Measurements from ENCODE around the gene AIG1.

The AIG1 gene

DNA sequence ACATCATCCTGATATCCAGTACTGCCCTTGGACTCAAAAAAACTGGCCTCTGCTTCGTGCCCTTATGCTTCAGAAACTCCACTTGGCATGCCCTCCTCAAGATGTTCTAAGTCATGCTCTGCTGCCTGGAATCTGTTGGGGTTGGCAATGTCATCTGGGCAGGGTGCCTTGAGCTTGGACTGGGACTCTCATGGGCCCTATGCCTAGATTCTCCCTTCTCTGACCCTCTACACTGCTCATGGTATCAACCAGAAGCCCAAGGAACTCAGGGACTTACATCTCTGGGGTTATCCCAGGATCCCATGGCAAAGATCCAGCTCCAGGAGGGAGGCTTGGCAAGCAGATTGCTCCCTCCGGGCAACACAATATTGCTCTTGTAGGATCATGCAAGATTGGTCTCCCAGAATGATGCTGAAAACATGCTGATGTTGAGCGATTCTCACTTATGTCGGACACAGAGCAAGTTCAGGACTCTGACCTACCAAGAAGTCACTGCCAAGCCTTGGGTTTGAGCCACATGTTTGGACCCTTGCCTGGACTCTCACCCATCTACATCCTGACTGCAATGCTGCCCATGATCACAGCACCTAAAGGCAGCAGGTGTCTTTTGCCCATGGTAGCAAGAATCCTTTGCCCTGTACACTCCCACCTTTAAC, 301.0 kb downstream of the AIG1 start:
- Histone ChIP-seq H3K79me2 (ENCODE audit: insufficient read depth, low read length) (no peaks in the 10 kb centered on the region), H3K4me3 (ENCODE audit: low read depth, low read length, poor library complexity, severe bottlenecking) (no peak overlapping the region), H3K9ac (ENCODE audit: low read length) (no peak overlapping the region), H3K27ac (ENCODE audit: low read depth, low read length, poor library complexity, severe bottlenecking) (no peak overlapping the region), H3K4me2 (ENCODE audit: low read length) (no peak overlapping the region), H2AFZ (ENCODE audit: low read length) (no peak overlapping the region), H3K9me3 (ENCODE audit: low read length) (no peaks in the 10 kb centered on the region), H3K27me3 (ENCODE audit: insufficient read depth, low read length) (no peaks in the 10 kb centered on the region), H3F3A (ENCODE audit: insufficient read depth, low read length) (no peaks in the 10 kb centered on the region), H3K9me2 (ENCODE audit: low read depth, low read length) (no peaks in the 10 kb centered on the region), H3K4me1 (ENCODE audit: insufficient read depth, low read length, severe bottlenecking) (no peaks in the 10 kb centered on the region), H4K20me1 (ENCODE audit: insufficient read depth, low read length) (no peaks in the 10 kb centered on the region), H3K36me3 (ENCODE audit: insufficient read depth, low read length) (no peaks in the 10 kb centered on the region)
- no peak for TF ChIP-seq EZH2 (IDR thresholded peaks at IDR 0.05; ENCODE audit: borderline replicate concordance, low read length)
- TF ChIP-seq, protein P1, sequence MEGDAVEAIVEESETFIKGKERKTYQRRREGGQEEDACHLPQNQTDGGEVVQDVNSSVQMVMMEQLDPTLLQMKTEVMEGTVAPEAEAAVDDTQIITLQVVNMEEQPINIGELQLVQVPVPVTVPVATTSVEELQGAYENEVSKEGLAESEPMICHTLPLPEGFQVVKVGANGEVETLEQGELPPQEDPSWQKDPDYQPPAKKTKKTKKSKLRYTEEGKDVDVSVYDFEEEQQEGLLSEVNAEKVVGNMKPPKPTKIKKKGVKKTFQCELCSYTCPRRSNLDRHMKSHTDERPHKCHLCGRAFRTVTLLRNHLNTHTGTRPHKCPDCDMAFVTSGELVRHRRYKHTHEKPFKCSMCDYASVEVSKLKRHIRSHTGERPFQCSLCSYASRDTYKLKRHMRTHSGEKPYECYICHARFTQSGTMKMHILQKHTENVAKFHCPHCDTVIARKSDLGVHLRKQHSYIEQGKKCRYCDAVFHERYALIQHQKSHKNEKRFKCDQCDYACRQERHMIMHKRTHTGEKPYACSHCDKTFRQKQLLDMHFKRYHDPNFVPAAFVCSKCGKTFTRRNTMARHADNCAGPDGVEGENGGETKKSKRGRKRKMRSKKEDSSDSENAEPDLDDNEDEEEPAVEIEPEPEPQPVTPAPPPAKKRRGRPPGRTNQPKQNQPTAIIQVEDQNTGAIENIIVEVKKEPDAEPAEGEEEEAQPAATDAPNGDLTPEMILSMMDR (IDR thresholded peaks at IDR 0.05; ENCODE audit: low read length): no peak

DNA sequence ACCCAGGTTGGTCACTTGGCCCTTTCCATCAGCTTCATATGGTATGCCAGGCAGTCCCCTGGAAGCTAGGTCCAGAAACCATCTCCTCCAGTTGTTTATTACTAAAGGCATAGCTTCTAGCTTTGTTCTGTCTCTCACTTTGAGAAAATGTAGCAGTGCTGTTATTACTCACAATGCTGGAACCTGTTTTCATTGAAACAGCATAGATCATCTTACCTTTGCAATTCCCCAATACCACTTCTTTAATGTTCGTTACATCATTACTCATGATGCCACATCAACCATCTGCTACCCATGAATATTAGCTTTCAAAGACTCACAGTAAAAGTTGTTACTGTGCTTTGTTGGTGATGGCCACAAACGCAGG, 301.5 kb downstream of the AIG1 start:
- Histone ChIP-seq H3K27ac (ENCODE audit: low read depth, low read length, poor library complexity, severe bottlenecking) (no peak overlapping the region), H3F3A (ENCODE audit: insufficient read depth, low read length) (no peaks in the 10 kb centered on the region), H3K36me3 (ENCODE audit: insufficient read depth, low read length) (no peaks in the 10 kb centered on the region), H3K4me1 (ENCODE audit: insufficient read depth, low read length, severe bottlenecking) (no peaks in the 10 kb centered on the region), H3K79me2 (ENCODE audit: insufficient read depth, low read length) (no peaks in the 10 kb centered on the region), H3K27me3 (ENCODE audit: insufficient read depth, low read length) (no peaks in the 10 kb centered on the region), H2AFZ (ENCODE audit: low read length) (no peak overlapping the region), H3K9me2 (ENCODE audit: low read depth, low read length) (no peaks in the 10 kb centered on the region), H4K20me1 (ENCODE audit: insufficient read depth, low read length) (no peaks in the 10 kb centered on the region), H3K4me3 (ENCODE audit: low read depth, low read length, poor library complexity, severe bottlenecking) (no peak overlapping the region), H3K9ac (ENCODE audit: low read length) (no peak overlapping the region), H3K9me3 (ENCODE audit: low read length) (no peaks in the 10 kb centered on the region), H3K4me2 (ENCODE audit: low read length) (no peak overlapping the region)
- TF ChIP-seq EZH2 (IDR thresholded peaks at IDR 0.05; ENCODE audit: borderline replicate concordance, low read length): no peak
- TF ChIP-seq, protein P1 (IDR thresholded peaks at IDR 0.05; ENCODE audit: low read length): no peak

DNA sequence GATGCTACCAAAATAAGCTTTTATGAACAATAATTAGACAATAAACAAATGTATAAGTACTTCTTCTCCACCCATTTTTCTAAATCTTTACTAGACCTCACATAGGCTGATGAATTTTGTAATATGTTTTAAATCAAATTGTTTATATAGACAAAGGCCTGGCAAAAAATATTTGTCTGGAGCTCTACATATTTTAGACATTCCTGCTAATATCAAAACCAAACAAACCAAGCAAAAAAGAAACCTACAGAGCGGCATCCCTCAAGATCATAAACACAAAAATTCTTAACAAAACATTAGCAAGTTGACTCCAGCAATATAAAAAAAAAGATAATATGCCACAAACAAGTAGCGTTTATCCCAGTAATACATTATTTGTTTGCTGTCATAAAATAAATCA, 302.6 kb downstream of the AIG1 start:
- Histone ChIP-seq H3K27ac (ENCODE audit: low read depth, low read length, poor library complexity, severe bottlenecking) (no peak overlapping the region), H3K79me2 (ENCODE audit: insufficient read depth, low read length) (no peaks in the 10 kb centered on the region), H3K36me3 (ENCODE audit: insufficient read depth, low read length) (no peaks in the 10 kb centered on the region), H3F3A (ENCODE audit: insufficient read depth, low read length) (no peaks in the 10 kb centered on the region), H3K4me2 (ENCODE audit: low read length) (no peak overlapping the region), H3K9me3 (ENCODE audit: low read length) (no peaks in the 10 kb centered on the region), H4K20me1 (ENCODE audit: insufficient read depth, low read length) (no peaks in the 10 kb centered on the region), H3K4me3 (ENCODE audit: low read depth, low read length, poor library complexity, severe bottlenecking) (no peak overlapping the region), H3K9me2 (ENCODE audit: low read depth, low read length) (no peaks in the 10 kb centered on the region), H3K4me1 (ENCODE audit: insufficient read depth, low read length, severe bottlenecking) (no peaks in the 10 kb centered on the region), H2AFZ (ENCODE audit: low read length) (no peak overlapping the region), H3K27me3 (ENCODE audit: insufficient read depth, low read length) (no peaks in the 10 kb centered on the region), H3K9ac (ENCODE audit: low read length) (no peak overlapping the region)
- TF ChIP-seq EZH2 (IDR thresholded peaks at IDR 0.05; ENCODE audit: borderline replicate concordance, low read length): no peak
- TF ChIP-seq, protein P1 (IDR thresholded peaks at IDR 0.05; ENCODE audit: low read length): no peak

Data from OCI-LY1 (cell line).